HG02884 (cell line): Measurements from ENCODE around the gene SFMBT2.
"Not testable (repeated sequence)": the region's sequence is repeated elsewhere in the genome, so short reads cannot be mapped to it uniquely, and the experiment has no call there.

Experiments
- ATAC-seq: cut with Tn5 transposase; IDR thresholded peaks from one replicate; pipeline ENCODE4 v1.9.1; 2021; ENCODE audit warnings: mild to moderate bottlenecking, moderate library complexity; ENCODE audit not compliant: unreplicated experiment

SFMBT2 gene

GRCh38 chr10:7333961-7334641 is 76.7 kb downstream of the SFMBT2 start:
- no peak for ATAC-seq

DNA sequence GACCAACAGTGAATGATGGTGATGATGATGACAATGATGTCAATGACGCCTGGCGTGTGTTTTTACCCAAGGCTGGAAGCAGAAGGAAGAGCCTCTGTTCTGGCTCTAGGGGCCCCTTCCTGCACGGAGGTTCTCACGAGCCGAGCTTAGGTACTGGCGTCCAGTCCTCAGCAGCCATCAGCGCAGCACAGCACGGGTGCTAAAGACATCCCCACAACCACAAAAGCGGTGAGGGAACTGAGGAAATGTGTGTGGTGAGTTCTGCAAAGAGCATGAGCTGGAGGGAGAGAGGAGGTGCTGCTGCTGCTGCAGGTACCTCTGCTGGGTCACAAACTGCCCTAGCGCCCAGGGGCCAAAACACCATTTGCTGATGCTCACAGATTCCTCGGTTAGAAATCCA is 81.6 kb downstream of the SFMBT2 start:
- ATAC-seq: no peak

DNA sequence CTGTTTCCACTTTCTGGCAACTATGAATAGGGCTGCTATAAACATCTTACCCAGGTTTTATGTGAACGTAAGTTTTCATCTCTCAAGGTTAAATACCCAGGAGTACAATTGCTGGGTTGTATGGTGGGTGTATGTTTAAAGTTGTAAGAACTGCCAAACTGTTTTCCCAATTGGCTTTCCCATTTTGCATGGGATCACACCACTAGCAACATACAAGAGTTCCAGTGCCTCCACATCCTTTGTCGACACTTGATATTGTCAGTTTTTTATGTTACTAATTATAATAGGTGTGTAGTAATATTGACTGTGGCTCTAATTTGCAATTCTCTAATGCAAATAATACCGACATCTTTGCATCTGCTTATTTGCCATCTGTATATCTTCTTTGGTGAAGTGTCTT is 82.9 kb downstream of the SFMBT2 start:
- no peak for ATAC-seq

GRCh38 chr10:7322623-7323022 is 88.2 kb downstream of the SFMBT2 start:
- ATAC-seq: no peak

DNA sequence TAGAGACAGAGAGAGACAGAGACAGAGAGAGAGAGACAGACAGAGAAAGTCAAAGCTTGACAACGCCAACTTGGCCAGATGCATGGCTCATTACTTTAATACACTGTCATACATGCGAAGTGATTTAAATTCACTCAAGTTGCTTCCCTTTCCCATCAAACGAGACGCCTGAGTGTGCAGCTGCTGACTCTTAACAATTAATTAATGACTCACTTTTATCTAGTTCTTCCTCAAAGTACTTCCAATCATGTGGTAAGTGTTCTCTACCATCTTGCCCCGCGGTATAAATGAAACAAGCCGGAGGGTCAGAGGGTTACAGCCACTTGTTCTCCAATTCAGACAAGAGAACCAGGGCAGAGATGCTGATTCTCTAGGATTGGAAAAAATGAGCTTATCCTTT is 90.8 kb downstream of the SFMBT2 start:
- ATAC-seq: no peak

GRCh38 chr10:7319632-7320031 is 91.2 kb downstream of the SFMBT2 start:
- no peak for ATAC-seq

GRCh38 chr10:7318836-7319235 is 92.0 kb downstream of the SFMBT2 start:
- no peak for ATAC-seq

DNA sequence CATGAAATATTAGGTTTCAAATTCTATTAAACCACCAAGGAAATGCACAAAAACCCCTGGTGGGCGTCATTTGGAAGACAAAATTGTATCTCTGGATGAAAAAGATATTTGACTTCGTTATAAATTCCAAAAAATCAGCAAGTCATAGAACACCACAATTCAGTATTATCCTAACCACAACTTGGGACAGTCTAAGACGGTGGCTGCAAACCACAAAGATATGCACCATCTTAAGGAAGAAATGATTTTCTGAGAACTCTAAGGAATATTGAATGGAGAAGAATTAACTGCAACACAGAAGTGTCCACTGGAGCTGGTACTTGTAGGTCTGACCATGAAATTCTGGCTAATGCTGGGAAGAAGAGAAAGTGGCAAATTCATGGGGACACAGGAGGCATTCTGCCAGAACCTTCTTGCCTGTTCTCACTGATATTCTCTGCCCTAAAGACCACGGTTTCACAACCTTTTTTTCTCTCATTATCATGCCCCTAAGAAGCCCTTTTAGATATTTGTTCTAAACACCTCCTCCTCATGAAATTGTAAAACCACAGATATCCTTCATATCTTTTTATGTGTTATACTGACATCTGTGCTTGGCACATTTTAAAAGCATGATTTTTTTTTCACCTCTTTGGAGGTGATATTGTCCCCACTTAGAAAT is 92.9 kb downstream of the SFMBT2 start:
- ATAC-seq: no peak

GRCh38 chr10:7316839-7317238 is 94.0 kb downstream of the SFMBT2 start:
- ATAC-seq: no peak

GRCh38 chr10:7315906-7316305 is 94.9 kb downstream of the SFMBT2 start:
- ATAC-seq: no peak

GRCh38 chr10:7314170-7314569 is 96.7 kb downstream of the SFMBT2 start:
- no peak for ATAC-seq

GRCh38 chr10:7312488-7312857 is 98.4 kb downstream of the SFMBT2 start:
- no peak for ATAC-seq

DNA sequence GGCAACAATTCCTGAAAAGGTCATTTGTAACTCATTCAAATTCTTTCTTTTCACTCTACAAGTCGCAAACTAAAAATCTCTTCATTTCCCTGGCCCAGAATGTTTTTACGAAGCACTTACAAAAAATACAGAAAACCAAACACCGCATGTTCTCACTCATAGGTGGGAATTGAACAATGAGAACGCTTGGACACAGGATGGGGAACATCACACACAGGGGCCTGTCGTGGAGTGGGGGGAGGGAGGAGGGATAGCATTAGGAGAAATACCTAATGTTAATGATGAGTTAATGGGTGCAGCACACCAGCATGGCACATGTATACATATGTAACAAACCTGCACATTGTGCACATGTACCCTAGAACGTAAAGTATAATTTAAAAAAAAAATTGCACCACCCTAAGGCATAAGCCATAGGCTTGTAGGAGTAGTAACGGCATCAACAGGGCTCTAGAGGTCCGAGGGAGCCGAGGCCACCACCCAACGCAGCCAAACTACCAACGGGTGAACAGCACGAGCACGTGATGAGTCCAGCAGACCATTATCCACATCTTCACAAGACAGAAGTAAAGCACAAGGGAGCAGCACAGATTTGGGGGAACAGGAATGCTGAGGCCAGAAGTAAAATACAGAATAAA is 98.9 kb downstream of the SFMBT2 start:
- ATAC-seq: not testable (repeated sequence)

GRCh38 chr10:7311218-7311849 is 99.5 kb downstream of the SFMBT2 start:
- no peak for ATAC-seq

GRCh38 chr10:7310076-7310475 is 100.8 kb downstream of the SFMBT2 start:
- no peak for ATAC-seq

- no peak for ATAC-seq
These were observed 102.0 kb downstream of the SFMBT2 start for GRCh38 chr10:7308826-7309225.

GRCh38 chr10:7306616-7307015 is 104.2 kb downstream of the SFMBT2 start:
- no peak for ATAC-seq

DNA sequence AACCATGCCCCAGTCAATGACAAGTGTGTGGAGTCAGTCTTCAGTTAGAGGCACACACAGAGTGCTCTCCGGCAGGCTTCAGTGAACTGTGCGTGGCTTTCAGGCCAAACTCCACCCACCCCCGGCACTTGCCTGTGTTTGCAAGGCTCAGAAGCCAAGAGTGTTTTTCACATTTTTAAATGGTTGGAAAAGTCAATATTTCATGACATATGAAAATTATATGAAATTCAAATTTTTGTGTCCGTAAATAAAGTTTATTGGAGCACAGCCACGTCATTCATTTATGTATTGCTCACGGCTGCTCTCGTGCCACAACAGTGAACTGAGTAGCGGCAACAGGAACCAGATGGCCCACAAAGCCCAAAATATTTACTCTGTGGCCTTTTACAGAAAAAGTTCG is 104.7 kb downstream of the SFMBT2 start:
- peak; percentile 55 for ATAC-seq

GRCh38 chr10:7305053-7305452 is 105.8 kb downstream of the SFMBT2 start:
- no peak for ATAC-seq

DNA sequence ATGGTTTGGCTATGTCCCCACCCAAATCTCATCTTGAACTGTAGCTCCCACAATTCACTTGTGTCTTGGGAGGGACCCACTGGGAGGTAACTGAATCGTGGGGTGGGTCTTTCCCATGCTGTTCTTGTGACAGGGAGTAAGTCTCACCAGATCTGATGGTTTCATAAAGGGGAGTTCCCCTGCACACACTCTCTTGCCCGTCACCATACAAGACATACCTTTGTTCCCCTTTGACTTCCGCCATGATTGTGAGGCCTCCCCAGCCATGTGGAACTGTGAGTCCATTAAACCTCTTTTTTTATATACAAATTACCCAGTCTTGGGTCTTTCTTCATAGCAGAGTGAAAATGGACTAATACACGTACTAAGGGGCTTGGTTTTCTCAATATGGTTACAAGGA is 106.7 kb downstream of the SFMBT2 start:
- no peak for ATAC-seq

- ATAC-seq: no peak
These were observed 107.8 kb downstream of the SFMBT2 start for GRCh38 chr10:7302930-7303557.
